DOHH2 (cell line): ENCODE results near the gene ACO1.

Experiments used
- H3F3A ChIP-seq: fragments of 200-600 bp; sonication (generic), shearing (Covaris generic); 2 replicates; pipeline ENCODE4 v1.6.0; 2016; ENCODE audit warnings: antibody characterized with exemption, mild to moderate bottlenecking; ENCODE audit not compliant: control insufficient read depth, insufficient read depth
- H3K27ac ChIP-seq: fragments of 200-600 bp; sonication (generic); 2 replicates; pipeline ENCODE4 v1.5.1; 2014; ENCODE audit warnings: low read depth, mild to moderate bottlenecking, low read length, moderate library complexity
- H3K27me3 ChIP-seq: fragments of 200-600 bp; sonication (generic); 2 replicates; pipeline ENCODE4 v1.6.1; 2014; ENCODE audit warnings: mild to moderate bottlenecking, low read length, mixed read lengths; ENCODE audit not compliant: control insufficient read depth
- H3K36me3 ChIP-seq: fragments of 200-600 bp; sonication (generic); 2 replicates; pipeline ENCODE4 v1.6.1; 2014; ENCODE audit warnings: mild to moderate bottlenecking, low read length, moderate library complexity, mixed read lengths; ENCODE audit not compliant: control insufficient read depth
- H3K4me1 ChIP-seq: fragments of 200-600 bp; sonication (generic); 2 replicates; pipeline ENCODE4 v1.6.1; 2014; ENCODE audit warnings: mild to moderate bottlenecking, low read length, mixed read lengths; ENCODE audit not compliant: control insufficient read depth
- H3K4me2 ChIP-seq: fragments of 200-600 bp; sonication (generic); 2 replicates; pipeline ENCODE4 v1.6.0; 2014; ENCODE audit warnings: mild to moderate bottlenecking, low read length, moderate library complexity
- H3K4me3 ChIP-seq: fragments of 200-600 bp; sonication (generic); 2 replicates; pipeline ENCODE4 v1.5.1; 2014; ENCODE audit warnings: mild to moderate bottlenecking, low read length, mixed read lengths
- H3K79me2 ChIP-seq: fragments of 200-600 bp; sonication (generic); 2 replicates; pipeline ENCODE4 v1.6.1; 2014; ENCODE audit warnings: mild to moderate bottlenecking, low read length, mixed read lengths; ENCODE audit not compliant: control insufficient read depth
- H3K9me2 ChIP-seq: fragments of 200-600 bp; sonication (generic); replicated peaks from 2 replicates; pipeline ENCODE4 v1.6.1; 2014; ENCODE audit warnings: mild to moderate bottlenecking, low read length, mixed read lengths; ENCODE audit not compliant: control insufficient read depth
- H3K9me3 ChIP-seq: fragments of 200-600 bp; sonication (generic); 2 replicates; pipeline ENCODE4 v1.6.1; 2014; ENCODE audit warnings: antibody characterized with exemption, low read length, mixed read lengths; ENCODE audit not compliant: control insufficient read depth, insufficient read depth
- H4K20me1 ChIP-seq: fragments of 200-600 bp; sonication (generic); 2 replicates; pipeline ENCODE4 v1.6.0; 2014; ENCODE audit warnings: low read depth, mild to moderate bottlenecking, antibody characterized with exemption, low read length, moderate library complexity; ENCODE audit not compliant: control insufficient read depth, insufficient read depth
- EZH2phosphoT487 ChIP-seq: fragments of 200-600 bp; sonication (generic); IDR thresholded peaks from 2 replicates; pipeline ENCODE4 v1.6.1; 2017; ENCODE audit warnings: borderline replicate concordance, mild to moderate bottlenecking, antibody characterized with exemption, low read length, moderate library complexity, mixed read lengths
- TF ChIP-seq, protein P1 (sequence below): fragments of 200-600 bp; sonication (generic); IDR thresholded peaks from one replicate; pipeline ENCODE4 v1.5.1; 2014; ENCODE audit warnings: antibody characterized with exemption, mild to moderate bottlenecking, low read depth, low read length; ENCODE audit not compliant: poor library complexity, severe bottlenecking

ACO1 gene

DNA sequence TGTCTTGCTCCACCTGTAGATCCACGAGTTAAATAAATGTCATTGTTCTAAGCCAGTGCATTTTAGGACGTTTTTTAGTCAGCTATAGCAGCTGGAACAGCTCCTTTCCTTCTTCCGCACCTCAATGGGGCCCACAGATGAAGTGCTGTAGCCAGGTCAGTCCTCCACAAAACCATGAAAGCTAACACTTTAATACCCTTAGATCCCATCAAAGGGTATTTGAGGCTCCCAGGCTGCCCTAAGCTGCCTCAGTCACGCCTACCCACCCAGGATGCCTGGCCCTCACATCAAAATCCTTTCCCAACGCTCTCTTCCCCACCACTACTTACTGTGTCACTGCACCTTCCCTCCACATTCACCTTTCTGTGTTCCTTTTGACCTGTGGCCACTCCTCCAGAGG lies 44.1 kb upstream of the ACO1 start:
- Histone ChIP-seq H3K27ac (no peak overlapping the region), H3K27me3 (0 out of 2 replicates have a peak, but pooled peaks cover 2% of the 10 kb centered on the region), H3K9me3 (no peaks in the 10 kb centered on the region), H3F3A (no peaks in the 10 kb centered on the region), H3K9me2 (no peaks in the 10 kb centered on the region), H3K4me2 (no peak overlapping the region), H3K4me3 (no peak overlapping the region), H3K4me1 (no peaks in the 10 kb centered on the region), H3K79me2 (no peaks in the 10 kb centered on the region), H3K36me3 (no peaks in the 10 kb centered on the region), H4K20me1 (no peaks in the 10 kb centered on the region)
- no peak for TF ChIP-seq EZH2phosphoT487
- TF ChIP-seq, protein P1, sequence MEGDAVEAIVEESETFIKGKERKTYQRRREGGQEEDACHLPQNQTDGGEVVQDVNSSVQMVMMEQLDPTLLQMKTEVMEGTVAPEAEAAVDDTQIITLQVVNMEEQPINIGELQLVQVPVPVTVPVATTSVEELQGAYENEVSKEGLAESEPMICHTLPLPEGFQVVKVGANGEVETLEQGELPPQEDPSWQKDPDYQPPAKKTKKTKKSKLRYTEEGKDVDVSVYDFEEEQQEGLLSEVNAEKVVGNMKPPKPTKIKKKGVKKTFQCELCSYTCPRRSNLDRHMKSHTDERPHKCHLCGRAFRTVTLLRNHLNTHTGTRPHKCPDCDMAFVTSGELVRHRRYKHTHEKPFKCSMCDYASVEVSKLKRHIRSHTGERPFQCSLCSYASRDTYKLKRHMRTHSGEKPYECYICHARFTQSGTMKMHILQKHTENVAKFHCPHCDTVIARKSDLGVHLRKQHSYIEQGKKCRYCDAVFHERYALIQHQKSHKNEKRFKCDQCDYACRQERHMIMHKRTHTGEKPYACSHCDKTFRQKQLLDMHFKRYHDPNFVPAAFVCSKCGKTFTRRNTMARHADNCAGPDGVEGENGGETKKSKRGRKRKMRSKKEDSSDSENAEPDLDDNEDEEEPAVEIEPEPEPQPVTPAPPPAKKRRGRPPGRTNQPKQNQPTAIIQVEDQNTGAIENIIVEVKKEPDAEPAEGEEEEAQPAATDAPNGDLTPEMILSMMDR: no peak

DNA sequence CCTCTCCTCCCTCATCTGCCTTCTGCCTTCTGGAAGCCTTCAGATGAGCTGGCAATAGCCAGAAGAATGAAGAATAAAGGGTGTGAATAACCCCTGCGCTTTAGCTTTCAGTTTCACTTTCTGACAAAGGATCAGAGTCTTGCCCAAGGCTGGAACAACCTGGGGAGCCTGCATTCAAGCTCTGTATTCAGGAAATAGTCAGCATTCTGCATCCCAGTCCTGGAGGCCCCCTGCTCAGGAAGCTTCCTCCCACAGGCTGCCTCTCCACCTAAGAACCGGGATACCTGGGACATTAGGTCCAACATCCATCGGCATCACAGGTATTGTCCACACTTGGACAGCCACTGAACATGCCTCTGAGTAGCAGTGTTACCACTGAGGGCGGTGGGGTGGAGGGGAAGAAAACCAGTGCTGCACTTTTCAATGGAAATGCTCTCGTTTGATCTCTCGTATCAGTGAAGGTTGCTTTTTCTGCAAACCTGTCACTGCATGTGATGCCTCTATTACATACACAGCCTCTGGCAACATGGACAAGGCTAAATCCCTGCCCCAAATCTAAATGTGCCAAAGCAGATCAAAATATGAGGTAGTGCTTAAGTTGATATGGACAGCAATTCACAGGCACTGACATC lies 39.8 kb upstream of the ACO1 start:
- H3K4me1 ChIP-seq: no peaks in the 10 kb centered on the region
- H3K9me2 ChIP-seq: no peaks in the 10 kb centered on the region
- H3K36me3 ChIP-seq: no peaks in the 10 kb centered on the region
- no peaks in the 10 kb centered on the region for H3K9me3 ChIP-seq
- H3K27ac ChIP-seq: no peak overlapping the region
- no peaks in the 10 kb centered on the region for H3K79me2 ChIP-seq
- H3K27me3 ChIP-seq: no peaks in the 10 kb centered on the region
- H3K4me2 ChIP-seq: no peak overlapping the region
- TF ChIP-seq, protein P1: no peak
- TF ChIP-seq EZH2phosphoT487: no peak
- no peak overlapping the region for H3K4me3 ChIP-seq
- H4K20me1 ChIP-seq: no peaks in the 10 kb centered on the region
- H3F3A ChIP-seq: no peaks in the 10 kb centered on the region

DNA sequence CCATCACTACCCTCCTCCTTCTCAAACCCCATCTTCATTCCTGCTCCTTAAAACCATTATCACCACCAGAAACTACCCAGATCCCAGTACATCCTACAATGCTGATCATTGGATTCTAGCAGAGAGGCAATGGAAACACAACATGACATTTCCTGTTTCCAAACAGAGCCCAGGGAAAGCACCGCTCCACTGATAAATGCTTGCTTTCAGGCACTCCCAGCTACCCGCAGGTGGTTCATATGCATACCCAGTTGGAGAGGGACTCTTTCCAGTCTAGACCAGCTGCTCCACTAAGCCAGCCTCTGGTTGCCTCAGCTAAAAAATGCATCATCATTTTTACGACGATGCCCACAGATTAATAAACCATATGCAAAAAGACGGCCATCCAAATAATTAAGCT lies 39.2 kb upstream of the ACO1 start:
- H3K9me2 ChIP-seq: no peaks in the 10 kb centered on the region
- H3K9me3 ChIP-seq: no peaks in the 10 kb centered on the region
- no peaks in the 10 kb centered on the region for H3K4me1 ChIP-seq
- H3K36me3 ChIP-seq: no peaks in the 10 kb centered on the region
- no peaks in the 10 kb centered on the region for H3F3A ChIP-seq
- no peak overlapping the region for H3K4me2 ChIP-seq
- H3K27me3 ChIP-seq: no peaks in the 10 kb centered on the region
- H4K20me1 ChIP-seq: no peaks in the 10 kb centered on the region
- no peaks in the 10 kb centered on the region for H3K79me2 ChIP-seq
- no peak overlapping the region for H3K4me3 ChIP-seq
- no peak for TF ChIP-seq EZH2phosphoT487
- TF ChIP-seq, protein P1: no peak
- no peak overlapping the region for H3K27ac ChIP-seq
